ENCODE results near the gene ZNF550. TPM values are rescaled to one million over a fixed set of nuclear protein-coding genes. Genes with fewer than 3 reads are reported as not detected.

The ZNF550 gene
- total RNA-seq, 1 experiment from 2014 or later, result 18.2 TPM

GRCh38 chr19:57572415-57572947 is 12.8 kb upstream of the ZNF550 start:
- Histone ChIP-seq H2AFZ (no peak overlapping the region), H3K4me2 (no peak overlapping the region), H3F3A (ENCODE audit: insufficient read depth, low read depth) (no peaks in the 10 kb centered on the region; the same call in 1 of the 2 replicates), H3K36me3 (ENCODE audit: low read depth) (peaks cover 56% of the 10 kb centered on the region), H3K4me3 (no peak overlapping the region), H3K27me3 (ENCODE audit: insufficient read depth, low read depth) (no peaks in the 10 kb centered on the region), H3K27ac (no peak overlapping the region), H3K9me3 (ENCODE audit: insufficient read depth, low read depth) (peaks cover 82% of the 10 kb centered on the region), H3K79me2 (ENCODE audit: low read depth) (peaks cover 3% of the 10 kb centered on the region), H4K20me1 (ENCODE audit: insufficient read depth) (no peaks in the 10 kb centered on the region), H3K9me2 (ENCODE audit: insufficient read depth) (no peaks in the 10 kb centered on the region), H3K4me1 (replicated peaks; ENCODE audit: insufficient read depth) (no peaks in the 10 kb centered on the region)
- TF ChIP-seq EZH2 (IDR thresholded peaks at IDR 0.05; ENCODE audit: low read depth), result no peak
- TF ChIP-seq CTCF (conservative IDR thresholded peaks at IDR 0.05), result no peak
- BruUV-seq (replicated peaks), result no TSS peak
- intact Hi-C loops (cut with micrococcal nuclease; ENCODE audit: unreplicated experiment), result no loop called here
- POLR2A ChIA-PET (ENCODE audit: unreplicated experiment), result no interaction called here
- no peak for DNase-seq
- CTCF ChIA-PET, result no interaction called here

GRCh38 chr19:57570707-57571106 is 11.0 kb upstream of the ZNF550 start:
- H3K4me2 ChIP-seq, result no peak overlapping the region
- H3K9me2 ChIP-seq (ENCODE audit: insufficient read depth), result no peaks in the 10 kb centered on the region
- DNase-seq, result no peak
- no peaks in the 10 kb centered on the region; the same call in 1 of the 2 replicates for H3F3A ChIP-seq (ENCODE audit: insufficient read depth, low read depth)
- H2AFZ ChIP-seq, result no peak overlapping the region
- H3K79me2 ChIP-seq (ENCODE audit: low read depth), result no peaks in the 10 kb centered on the region
- H3K4me3 ChIP-seq, result no peak overlapping the region
- no peaks in the 10 kb centered on the region for H3K27me3 ChIP-seq (ENCODE audit: insufficient read depth, low read depth)
- H3K27ac ChIP-seq, result no peak overlapping the region
- no peaks in the 10 kb centered on the region for H3K4me1 ChIP-seq (replicated peaks; ENCODE audit: insufficient read depth)
- H3K9me3 ChIP-seq (ENCODE audit: insufficient read depth, low read depth), result peaks cover 81% of the 10 kb centered on the region
- no TSS peak for BruUV-seq (replicated peaks)
- CTCF ChIA-PET, result no interaction called here
- intact Hi-C loops (cut with micrococcal nuclease; ENCODE audit: unreplicated experiment), result no loop called here
- POLR2A ChIA-PET (ENCODE audit: unreplicated experiment), result no interaction called here
- H4K20me1 ChIP-seq (ENCODE audit: insufficient read depth), result no peaks in the 10 kb centered on the region
- H3K36me3 ChIP-seq (ENCODE audit: low read depth), result peaks cover 38% of the 10 kb centered on the region
- TF ChIP-seq EZH2 (IDR thresholded peaks at IDR 0.05; ENCODE audit: low read depth), result no peak
- no peak for TF ChIP-seq CTCF (conservative IDR thresholded peaks at IDR 0.05)

GRCh38 chr19:57566396-57567265 is 7.0 kb upstream of the ZNF550 start:
- POLR2A ChIA-PET (ENCODE audit: unreplicated experiment), result no interaction called here
- CTCF ChIA-PET, result no interaction called here
- no peaks in the 10 kb centered on the region; the same call in 1 of the 2 replicates for H3K27me3 ChIP-seq (ENCODE audit: insufficient read depth, low read depth)
- BruUV-seq (replicated peaks), result no TSS peak
- peaks cover 74% of the 10 kb centered on the region for H3K9me3 ChIP-seq (ENCODE audit: insufficient read depth, low read depth)
- H3K4me2 ChIP-seq, result no peak overlapping the region
- H3K36me3 ChIP-seq (ENCODE audit: low read depth), result no peaks in the 10 kb centered on the region
- no peaks in the 10 kb centered on the region for H3F3A ChIP-seq (ENCODE audit: insufficient read depth, low read depth)
- no peaks in the 10 kb centered on the region for H3K4me1 ChIP-seq (replicated peaks; ENCODE audit: insufficient read depth)
- DNase-seq, result no peak
- TF ChIP-seq CTCF (conservative IDR thresholded peaks at IDR 0.05) (no peak), EZH2 (IDR thresholded peaks at IDR 0.05; ENCODE audit: low read depth) (no peak)
- H4K20me1 ChIP-seq (ENCODE audit: insufficient read depth), result no peaks in the 10 kb centered on the region
- no peaks in the 10 kb centered on the region for H3K79me2 ChIP-seq (ENCODE audit: low read depth)
- H2AFZ ChIP-seq, result no peak overlapping the region
- H3K27ac ChIP-seq, result no peak overlapping the region
- H3K9me2 ChIP-seq (ENCODE audit: insufficient read depth), result no peaks in the 10 kb centered on the region
- intact Hi-C loops (cut with micrococcal nuclease; ENCODE audit: unreplicated experiment), result no loop called here
- H3K4me3 ChIP-seq, result no peak overlapping the region
